Mesothelial cell of epicardium (in vitro differentiated cells): ENCODE data around the gene FOXN1. TPM values are rescaled to one million over a fixed set of nuclear protein-coding genes. Genes with fewer than 3 reads are reported as not detected.

ENCODE experiments used
- DNase-seq, 2 experiments: peaks; one replicate each; pipeline ENCODE4 v3.0.0; 2021; ENCODE audit warnings: low spot score in 2 of 2; ENCODE audit not compliant: unreplicated experiment in 2 of 2
- H3K27ac Mint-ChIP-seq: 2 replicates; pipeline ENCODE4 v1.8.0; 2021; ENCODE audit warnings: mixed read lengths
- H3K27me3 Mint-ChIP-seq: 2 replicates; pipeline ENCODE4 v1.8.0; 2021; ENCODE audit warnings: low read depth, mixed read lengths
- H3K36me3 Mint-ChIP-seq: 2 replicates; pipeline ENCODE4 v1.8.0; 2021; ENCODE audit warnings: mixed read lengths
- H3K4me1 Mint-ChIP-seq: 2 replicates; pipeline ENCODE4 v1.8.0; 2021; ENCODE audit warnings: mixed read lengths
- H3K4me3 Mint-ChIP-seq: 2 replicates; pipeline ENCODE4 v1.8.0; 2021; ENCODE audit warnings: mild to moderate bottlenecking, moderate library complexity, mixed read lengths
- H3K9me3 Mint-ChIP-seq: 2 replicates; pipeline ENCODE4 v1.8.0; 2021; ENCODE audit warnings: mixed read lengths
- total RNA-seq: library from RNA; stranded (reverse); gene quantifications from 3 replicates; pipeline ENCODE4 v1.2.1, GENCODE V29; 2021
- TF ChIP-seq, protein P1 (sequence below): fragments of 200-600 bp; sonication (generic); IDR thresholded peaks from one replicate; pipeline ENCODE4 v1.5.0; 2021; ENCODE audit warnings: antibody characterized with exemption; ENCODE audit not compliant: unreplicated experiment

FOXN1 gene
- total RNA-seq, 1 donor from 2014 or later = 0.34 TPM

DNA sequence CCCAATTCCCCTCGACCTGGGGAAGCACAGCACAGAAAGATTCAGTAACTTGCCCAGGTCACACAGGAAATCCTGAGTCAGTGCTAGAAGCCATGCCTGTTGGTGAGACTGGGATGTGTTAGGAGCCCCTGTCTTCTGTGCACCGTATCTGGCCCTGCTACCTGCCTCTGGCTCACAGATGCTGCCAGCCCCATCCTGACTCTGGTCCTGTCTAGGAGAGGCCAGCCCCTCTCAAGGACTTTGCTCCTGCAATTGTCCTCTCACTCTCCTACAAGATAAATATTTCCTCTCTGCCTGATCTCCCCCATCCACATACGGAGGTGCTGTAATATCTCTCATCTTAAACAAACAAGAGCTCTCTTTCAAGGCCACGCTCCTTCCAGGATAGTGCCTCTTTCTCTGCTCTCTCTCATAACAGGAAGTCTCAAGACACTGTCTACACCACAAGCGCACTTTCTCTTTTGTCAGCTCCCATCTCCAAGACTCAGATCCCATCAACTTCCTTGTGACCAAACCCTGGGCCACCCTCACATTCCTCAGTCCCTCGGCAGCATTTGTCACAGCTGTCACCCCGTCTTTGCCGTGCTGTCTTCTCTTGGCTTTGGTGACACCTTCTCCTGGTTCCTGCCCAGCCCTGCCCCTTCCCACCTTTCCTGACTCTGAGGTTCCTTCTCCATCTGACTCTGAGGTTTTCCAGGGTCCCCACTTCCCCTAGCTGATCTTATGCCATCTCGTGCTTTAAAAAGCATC, 30.8 kb upstream of the FOXN1 start:
- no peak for DNase-seq
- TF ChIP-seq, protein P1, sequence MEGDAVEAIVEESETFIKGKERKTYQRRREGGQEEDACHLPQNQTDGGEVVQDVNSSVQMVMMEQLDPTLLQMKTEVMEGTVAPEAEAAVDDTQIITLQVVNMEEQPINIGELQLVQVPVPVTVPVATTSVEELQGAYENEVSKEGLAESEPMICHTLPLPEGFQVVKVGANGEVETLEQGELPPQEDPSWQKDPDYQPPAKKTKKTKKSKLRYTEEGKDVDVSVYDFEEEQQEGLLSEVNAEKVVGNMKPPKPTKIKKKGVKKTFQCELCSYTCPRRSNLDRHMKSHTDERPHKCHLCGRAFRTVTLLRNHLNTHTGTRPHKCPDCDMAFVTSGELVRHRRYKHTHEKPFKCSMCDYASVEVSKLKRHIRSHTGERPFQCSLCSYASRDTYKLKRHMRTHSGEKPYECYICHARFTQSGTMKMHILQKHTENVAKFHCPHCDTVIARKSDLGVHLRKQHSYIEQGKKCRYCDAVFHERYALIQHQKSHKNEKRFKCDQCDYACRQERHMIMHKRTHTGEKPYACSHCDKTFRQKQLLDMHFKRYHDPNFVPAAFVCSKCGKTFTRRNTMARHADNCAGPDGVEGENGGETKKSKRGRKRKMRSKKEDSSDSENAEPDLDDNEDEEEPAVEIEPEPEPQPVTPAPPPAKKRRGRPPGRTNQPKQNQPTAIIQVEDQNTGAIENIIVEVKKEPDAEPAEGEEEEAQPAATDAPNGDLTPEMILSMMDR = no peak
- Mint-ChIP-seq H3K27ac (peak overlapping the region; percentile 24), H3K4me3 (no peak overlapping the region), H3K36me3 (no peaks in the 10 kb centered on the region), H3K9me3 (no peaks in the 10 kb centered on the region), H3K27me3 (peaks cover 4% of the 10 kb centered on the region), H3K4me1 (peaks cover 16% of the 10 kb centered on the region)

- Mint-ChIP-seq H3K4me3 (no peak overlapping the region), H3K27me3 (peaks cover 3% of the 10 kb centered on the region), H3K9me3 (no peaks in the 10 kb centered on the region), H3K4me1 (peaks cover 10% of the 10 kb centered on the region), H3K36me3 (no peaks in the 10 kb centered on the region), H3K27ac (no peak overlapping the region)
- TF ChIP-seq, protein P1 = no peak
- no peak for DNase-seq
Observed at GRCh38 chr17:28476076-28476865, 29.9 kb upstream of the FOXN1 start.

- H3K27ac Mint-ChIP-seq = no peak overlapping the region
- H3K9me3 Mint-ChIP-seq = no peaks in the 10 kb centered on the region
- no peak for DNase-seq
- no peaks in the 10 kb centered on the region for H3K36me3 Mint-ChIP-seq
- peaks cover 3% of the 10 kb centered on the region for H3K27me3 Mint-ChIP-seq
- peaks cover 10% of the 10 kb centered on the region for H3K4me1 Mint-ChIP-seq
- TF ChIP-seq, protein P1 = no peak
- no peak overlapping the region for H3K4me3 Mint-ChIP-seq
Observed at GRCh38 chr17:28477928-28478327, 28.2 kb upstream of the FOXN1 start.

GRCh38 chr17:28478712-28479615, 27.2 kb upstream of the FOXN1 start:
- Mint-ChIP-seq H3K27me3 (peaks cover 1% of the 10 kb centered on the region), H3K27ac (no peak overlapping the region), H3K4me3 (no peak overlapping the region), H3K36me3 (no peaks in the 10 kb centered on the region), H3K4me1 (peaks cover 10% of the 10 kb centered on the region), H3K9me3 (no peaks in the 10 kb centered on the region)
- TF ChIP-seq, protein P1 = no peak
- DNase-seq = no peak

DNA sequence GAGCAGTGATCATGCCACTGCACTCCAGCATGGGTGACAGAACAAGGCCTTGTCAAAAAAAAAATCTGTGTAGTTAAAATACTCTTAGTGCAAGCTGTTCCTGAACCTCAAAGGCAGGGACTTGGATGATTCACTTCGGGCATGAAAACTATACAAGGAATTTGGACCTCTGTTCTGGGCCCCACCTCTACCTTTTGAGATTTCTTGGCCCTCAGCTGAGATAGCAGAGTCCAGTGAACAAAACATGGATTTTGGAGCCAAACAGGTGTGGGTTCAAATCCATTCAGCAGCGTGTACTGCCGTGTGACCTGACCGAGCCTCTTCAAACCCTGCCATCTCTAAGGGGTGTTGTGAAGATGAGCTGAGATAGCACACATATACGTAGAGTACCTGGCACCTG, 25.9 kb upstream of the FOXN1 start:
- no peak for DNase-seq
- H3K36me3 Mint-ChIP-seq = no peaks in the 10 kb centered on the region
- TF ChIP-seq, protein P1 = no peak
- H3K4me3 Mint-ChIP-seq = no peak overlapping the region
- H3K9me3 Mint-ChIP-seq = no peaks in the 10 kb centered on the region
- H3K27ac Mint-ChIP-seq = no peak overlapping the region
- peaks cover 9% of the 10 kb centered on the region for H3K4me1 Mint-ChIP-seq
- H3K27me3 Mint-ChIP-seq = peaks cover 10% of the 10 kb centered on the region
